WTC11 (cell line): ENCODE data around the gene CDR2.

Experiments
- ESRRA ChIP-seq: sonication (generic); formaldehyde crosslinking; IDR thresholded peaks from 2 replicates; pipeline ENCODE4 v1.8.1; 2022; ENCODE audit warnings: mild to moderate bottlenecking, missing genetic modification reagents, borderline replicate concordance
- FOXP4 ChIP-seq: sonication (generic); formaldehyde crosslinking; IDR thresholded peaks from 2 replicates; pipeline ENCODE4 v1.8.0; 2022; ENCODE audit warnings: mild to moderate bottlenecking, missing genetic modification reagents
- SP1 ChIP-seq: sonication (generic); formaldehyde crosslinking; conservative IDR thresholded peaks from 2 replicates; pipeline ENCODE4 v1.8.1; 2022; ENCODE audit warnings: missing genetic modification reagents
- ZNF396 ChIP-seq: fragments of 250-450 bp; sonication (Bioruptor Pico); IDR thresholded peaks from 2 replicates; pipeline ENCODE4 v1.8.0; 2021; ENCODE audit warnings: mild to moderate bottlenecking, moderate library complexity, borderline replicate concordance

- no peak for TF ChIP-seq SP1 (CRISPR knock-in tag)
- no peak for TF ChIP-seq ZNF396 (CRISPR knock-in tag)
- TF ChIP-seq FOXP4 (CRISPR knock-in tag): no peak
- no peak for TF ChIP-seq ESRRA (CRISPR knock-in tag)
Measured at GRCh38 chr16:22347100-22347820, 27.2 kb downstream of the CDR2 start.
